Pancreas (tissue), 10 donors: ENCODE measurements around the gene B3GAT3. TPM values are rescaled to one million over a fixed set of nuclear protein-coding genes. Genes with fewer than 3 reads are reported as not detected.

ENCODE experiments used
- ATAC-seq, 4 donors: fragments of 200-7000 bp; cut with Tn5 transposase; one replicate each; pipeline versions ENCODE4 v1.8.0 to v1.9.1; 2020; ENCODE audit warnings: mild to moderate bottlenecking in 4 of 4, moderate library complexity in 4 of 4
- DNase-seq, 6 donors: peaks; one replicate each; pipeline ENCODE4 v3.0.0-alpha.2; 2020
- FAIRE-seq: peaks from 2 replicates; lab custom pipeline; 2012; peaks lifted over from hg19 to GRCh38; lab: Jason Lieb, UNC
- H3K27ac ChIP-seq, 4 donors: fragments of 200-600 bp; sonication (generic); 1 replicate in 3 of 4; 2 replicates in 1 of 4; pipeline versions ENCODE4 v1.5.0 to v1.8.0; 2020
- H3K27me3 ChIP-seq, 4 donors: fragments of 200-600 bp; one replicate each; pipeline ENCODE4 v1.8.0; 2021
- H3K36me3 ChIP-seq, 3 donors: fragments of 200-600 bp; sonication (generic) in 1 of 3; one replicate each; pipeline versions ENCODE4 v1.5.0 to v1.8.0; 2020 to 2021
- H3K4me1 ChIP-seq, 3 donors: fragments of 200-600 bp; one replicate each; pipeline ENCODE4 v1.8.0; 2021
- H3K4me3 ChIP-seq, 4 donors: fragments of 200-600 bp; sonication (generic) in 2 of 4; one replicate each; pipeline versions ENCODE4 v1.5.0 to v1.8.0; 2020 to 2021
- H3K9me3 ChIP-seq, 4 donors: fragments of 200-600 bp; one replicate each; pipeline ENCODE4 v1.8.0; 2021
- WGBS, 2 donors: extraction: QIAGEN DNeasy Blood & Tissue Kit; methylation state at CpG; one replicate each; pipeline ENCODE4 v1.1.7; 2013; 5-methylcytosine and 5-hydroxymethylcytosine counted together
- intact Hi-C, 3 donors: fragments of 100-400 bp; cut with DNase I; formaldehyde crosslinking; loops; one replicate each; pipeline versions ENCODE4 v1.11.1 to v1.14.2; 2022
- polyA plus RNA-seq, 2 donors: library from polyadenylated mRNA; stranded (reverse); fragments of 200-250 nt; gene quantifications; one replicate each; pipeline ENCODE4 v1.2.3, GENCODE V29; 2013
- total RNA-seq, 6 donors: library from RNA; stranded (reverse); fragmentation: NEBNext Ultra II Directional in 4 of 6; extraction: Animal tissue kit (Norgen Biotek cat#: 25700) in 4 of 6; gene quantifications; one replicate each; pipeline versions ENCODE4 v1.2.1 to v1.2.4, GENCODE V29; 2021 to 2023
- TF ChIP-seq, protein P1 (sequence below), 4 donors: fragments of 200-600 bp; sonication (generic) in 3 of 4; IDR thresholded peaks; one replicate each; pipeline versions ENCODE4 v1.5.0 to v1.8.0; 2021; ENCODE audit warnings: antibody characterized with exemption in 4 of 4
- donor health status: healthy with polysubstance abuse.
- donor health status: DM: no; HTN: no; CAD: no; lungs with moderate emphysema.
- donor health status: DM: no; HTN: no; CAD: no.
- donor health status: control.
- donor health status: control.
- donor health status: Bipolar disorder and iron deficiency.
- donor health status: DM: yes; HTN: yes; CAD: no.
- donor health status: DM: no; HTN: no; CAD: no.
- donor health status: DM: no; HTN: no; CAD: no.
- donor health status: DM: yes; HTN: yes; CAD: no.

B3GAT3 gene
- total and polyA plus RNA-seq, 8 donors = 13.2 to 50.8 (median 18.5) TPM

DNA sequence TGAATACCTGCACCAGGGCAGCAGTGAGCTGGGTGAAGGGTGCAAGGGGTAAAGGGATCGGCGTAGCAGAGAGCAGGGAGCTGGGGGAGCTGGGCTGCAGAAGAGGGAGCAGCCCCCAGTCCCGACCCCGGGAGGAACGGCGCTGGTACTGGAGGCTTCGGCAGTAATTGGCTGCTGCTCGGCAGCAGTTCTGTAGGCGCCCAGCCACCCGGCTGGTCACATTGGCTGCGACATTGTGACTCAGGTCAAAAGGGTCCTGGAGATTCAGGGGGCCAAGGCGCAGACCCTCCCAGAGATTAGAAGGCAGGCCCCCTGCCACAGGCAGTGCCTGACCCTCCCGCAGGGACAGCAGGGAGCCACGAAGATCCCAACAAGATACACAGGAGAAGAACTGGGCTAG is 45.9 kb downstream of the B3GAT3 start:
- no peaks in the 10 kb centered on the region for H3K27me3 ChIP-seq
- ATAC-seq (no peak), FAIRE-seq (no peak), DNase-seq (peak in 1 of 6 donors; percentile 73)
- H3K36me3 ChIP-seq = peaks cover 0 to 31% (median 9%) of the 10 kb centered on the region in 3 donors
- H3K4me1 ChIP-seq = peaks cover 6 to 13% (median 13%) of the 10 kb centered on the region in 3 donors
- peak overlapping the region in 2 of 4 donors; percentile 93 to 98 for H3K27ac ChIP-seq
- H3K4me3 ChIP-seq = no peak overlapping the region
- WGBS, 2 donors = 74 to 82% methylated on average over 14 of the region's 14 CpGs
- intact Hi-C loops = no loop called here
- TF ChIP-seq, protein P1, sequence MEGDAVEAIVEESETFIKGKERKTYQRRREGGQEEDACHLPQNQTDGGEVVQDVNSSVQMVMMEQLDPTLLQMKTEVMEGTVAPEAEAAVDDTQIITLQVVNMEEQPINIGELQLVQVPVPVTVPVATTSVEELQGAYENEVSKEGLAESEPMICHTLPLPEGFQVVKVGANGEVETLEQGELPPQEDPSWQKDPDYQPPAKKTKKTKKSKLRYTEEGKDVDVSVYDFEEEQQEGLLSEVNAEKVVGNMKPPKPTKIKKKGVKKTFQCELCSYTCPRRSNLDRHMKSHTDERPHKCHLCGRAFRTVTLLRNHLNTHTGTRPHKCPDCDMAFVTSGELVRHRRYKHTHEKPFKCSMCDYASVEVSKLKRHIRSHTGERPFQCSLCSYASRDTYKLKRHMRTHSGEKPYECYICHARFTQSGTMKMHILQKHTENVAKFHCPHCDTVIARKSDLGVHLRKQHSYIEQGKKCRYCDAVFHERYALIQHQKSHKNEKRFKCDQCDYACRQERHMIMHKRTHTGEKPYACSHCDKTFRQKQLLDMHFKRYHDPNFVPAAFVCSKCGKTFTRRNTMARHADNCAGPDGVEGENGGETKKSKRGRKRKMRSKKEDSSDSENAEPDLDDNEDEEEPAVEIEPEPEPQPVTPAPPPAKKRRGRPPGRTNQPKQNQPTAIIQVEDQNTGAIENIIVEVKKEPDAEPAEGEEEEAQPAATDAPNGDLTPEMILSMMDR (IDR thresholded peaks at IDR 0.05) = no peak
- no peaks in the 10 kb centered on the region for H3K9me3 ChIP-seq

- H3K27me3 ChIP-seq = no peaks in the 10 kb centered on the region
- TF ChIP-seq, protein P1 (IDR thresholded peaks at IDR 0.05) = no peak
- peak overlapping the region in 3 of 4 donors; percentile 85 to 98 (median 93) for H3K27ac ChIP-seq
- FAIRE-seq = no peak
- H3K4me1 ChIP-seq = peaks cover 6 to 13% (median 13%) of the 10 kb centered on the region in 3 donors
- peak in 3 of 4 donors; percentile 2 to 14 (median 4) for ATAC-seq
- intact Hi-C loops = no loop called here
- WGBS, 2 donors = 33 to 35% methylated on average over 17 of the region's 17 CpGs
- peak overlapping the region; percentile 22 to 73 (median 56) for H3K4me3 ChIP-seq
- peak in 4 of 6 donors; percentile 43 to 86 (median 76) for DNase-seq
- H3K9me3 ChIP-seq = no peaks in the 10 kb centered on the region
- peaks cover 0 to 34% (median 9%) of the 10 kb centered on the region in 3 donors for H3K36me3 ChIP-seq
Measured at GRCh38 chr11:62575156-62575555, 46.6 kb downstream of the B3GAT3 start.

DNA sequence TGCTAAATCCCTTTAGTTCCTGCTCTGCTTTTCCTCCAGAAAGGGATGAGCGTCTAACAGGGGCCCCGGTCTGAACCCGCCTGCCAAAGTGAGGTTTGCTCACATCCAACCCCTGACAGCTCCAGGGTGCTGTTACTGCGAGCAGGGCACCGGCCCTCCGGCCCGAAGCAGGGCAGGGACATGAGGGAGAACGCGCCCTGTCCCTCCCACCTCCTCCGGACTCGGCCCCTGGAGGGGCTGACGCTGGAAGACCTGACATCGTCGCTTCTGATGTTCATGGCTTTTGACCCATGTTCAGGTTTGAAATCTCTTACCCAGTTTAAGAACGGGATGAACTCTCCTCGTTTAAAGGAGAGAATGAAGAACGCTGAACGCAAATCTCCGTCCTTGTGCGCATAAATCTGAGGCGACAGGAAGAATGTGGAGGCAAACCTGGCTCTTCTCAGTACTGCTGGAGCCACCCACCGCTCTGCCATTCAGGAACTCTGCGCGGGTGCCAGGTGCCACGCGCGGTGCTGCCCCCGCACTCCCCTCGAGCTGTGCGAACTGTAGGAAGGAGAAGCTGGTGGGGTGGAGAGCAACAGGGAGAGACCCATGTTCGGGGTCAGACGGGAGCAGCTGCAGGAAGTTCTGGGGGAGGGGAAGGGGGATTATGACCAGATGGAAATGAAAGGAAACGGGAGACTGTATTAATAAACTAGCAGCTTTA is 47.3 kb downstream of the B3GAT3 start:
- TF ChIP-seq, protein P1 (IDR thresholded peaks at IDR 0.05) = no peak
- peak; percentile 16 to 40 (median 36) for ATAC-seq
- H3K27me3 ChIP-seq = no peaks in the 10 kb centered on the region
- peak overlapping the region; percentile 22 to 73 (median 56) for H3K4me3 ChIP-seq
- H3K9me3 ChIP-seq = no peaks in the 10 kb centered on the region
- 1 to 2% methylated on average over 33 of the region's 33 CpGs for WGBS, 2 donors
- peaks cover 0 to 40% (median 9%) of the 10 kb centered on the region in 3 donors for H3K36me3 ChIP-seq
- FAIRE-seq = no peak
- DNase-seq = peak in 5 of 6 donors; percentile 43 to 83 (median 62)
- peak overlapping the region; percentile 75 to 98 (median 89) for H3K27ac ChIP-seq
- intact Hi-C loops = no loop called here
- H3K4me1 ChIP-seq = peaks cover 6 to 13% (median 13%) of the 10 kb centered on the region in 3 donors

GRCh38 chr11:62573592-62574362 is 48.0 kb downstream of the B3GAT3 start, which contains the start of gene EEF1G:
TSS of gene EEF1G (minus strand) at chr11:62573891. CDS start at chr11:62573842, 49 bp downstream.
- FAIRE-seq = peak; percentile 56
- H3K36me3 ChIP-seq = peaks cover 0 to 37% (median 5%) of the 10 kb centered on the region in 3 donors

More at GRCh38 chr11:62573592-62574362, 48.0 kb downstream of the B3GAT3 start, which contains the start of gene EEF1G:
- H3K4me3 ChIP-seq = peak within 1 kb of the TSS; percentile 57 to 78 (median 66)
- DNase-seq (peak; percentile 93 to 100 (median 98)), ATAC-seq (peak; percentile 91 to 97 (median 94))
- peaks cover 6 to 13% (median 13%) of the 10 kb centered on the region in 3 donors for H3K4me1 ChIP-seq
- H3K27ac ChIP-seq = peak within 1 kb of the TSS; percentile 75 to 98 (median 89)
- H3K9me3 ChIP-seq = no peaks in the 10 kb centered on the region
- TF ChIP-seq, protein P1 (IDR thresholded peaks at IDR 0.05) = no peak
- H3K27me3 ChIP-seq = no peaks in the 10 kb centered on the region
- intact Hi-C loops = loop anchor here in 1 of 3 donors (2.0 kb wide), 1 partner anchor 17 kb away; no protein-coding TSS in a partner anchor
- 0% methylated on average over 45 to 46 of the region's 46 CpGs for WGBS, 2 donors
